SK-N-SH treated with all-trans-retinoic acid at 6 μM for 48 hours (cell line): ENCODE data around the gene AIP.

Experiments
- ATAC-seq: fragments of 200-7000 bp; cut with Tn5 transposase; 3 replicates; pipeline ENCODE4 v1.9.1; 2020; ENCODE audit warnings: mild to moderate bottlenecking, moderate library complexity
- ARNTL ChIP-seq: fragments of 450-650 bp; formaldehyde crosslinking; IDR thresholded peaks from 2 replicates; pipeline ENCODE4 v1.5.0; 2020; ENCODE audit warnings: low read depth, mild to moderate bottlenecking, moderate library complexity, borderline replicate concordance
- BACH2 ChIP-seq: fragments of 250-450 bp; sonication (Bioruptor Pico); IDR thresholded peaks from 2 replicates; pipeline ENCODE4 v1.9.0; 2021; ENCODE audit warnings: mild to moderate bottlenecking, borderline replicate concordance
- CREB5 ChIP-seq: fragments of 250-450 bp; sonication (Bioruptor Pico); IDR thresholded peaks from 2 replicates; pipeline ENCODE4 v1.5.1; 2020; ENCODE audit warnings: low read depth, mild to moderate bottlenecking, moderate library complexity
- CSDC2 ChIP-seq: fragments of 250-450 bp; sonication (Bioruptor Pico); IDR thresholded peaks from 2 replicates; pipeline ENCODE4 v1.5.0; 2020; ENCODE audit warnings: mild to moderate bottlenecking, moderate library complexity
- CSRNP3 ChIP-seq: fragments of 250-450 bp; sonication (Bioruptor Pico); IDR thresholded peaks from 2 replicates; pipeline ENCODE4 v1.5.1; 2021; ENCODE audit warnings: mild to moderate bottlenecking, moderate library complexity
- ESRRG ChIP-seq: fragments of 250-450 bp; sonication (Bioruptor Pico); IDR thresholded peaks from 2 replicates; pipeline ENCODE4 v1.6.1; 2021; ENCODE audit warnings: mild to moderate bottlenecking
- GLIS3 ChIP-seq: fragments of 250-450 bp; sonication (Bioruptor Pico); IDR thresholded peaks from 2 replicates; pipeline ENCODE4 v1.5.0; 2020; ENCODE audit warnings: mild to moderate bottlenecking, moderate library complexity
- ISL1 ChIP-seq: fragments of 250-450 bp; sonication (Bioruptor Pico); IDR thresholded peaks from 2 replicates; pipeline ENCODE4 v2.1.2; 2022; ENCODE audit warnings: mild to moderate bottlenecking, moderate library complexity
- OSR1 ChIP-seq: fragments of 250-450 bp; sonication (Bioruptor Pico); IDR thresholded peaks from 2 replicates; pipeline ENCODE4 v1.8.0; 2022; ENCODE audit warnings: moderate library complexity, mild to moderate bottlenecking, inconsistent platforms
- PATZ1 ChIP-seq: fragments of 250-450 bp; sonication (Bioruptor Pico); IDR thresholded peaks from 2 replicates; pipeline ENCODE4 v1.8.0; 2020; ENCODE audit warnings: mild to moderate bottlenecking, moderate library complexity, borderline replicate concordance
- POU6F1 ChIP-seq: fragments of 250-450 bp; sonication (Bioruptor Pico); IDR thresholded peaks from 2 replicates; pipeline ENCODE4 v1.8.0; 2021; ENCODE audit warnings: low read depth, mild to moderate bottlenecking, moderate library complexity, borderline replicate concordance
- PPARA ChIP-seq: fragments of 250-450 bp; sonication (Bioruptor Pico); IDR thresholded peaks from 2 replicates; pipeline ENCODE4 v1.5.0; 2020; ENCODE audit warnings: mild to moderate bottlenecking, borderline replicate concordance
- RARB ChIP-seq: fragments of 250-450 bp; sonication (Bioruptor Pico); IDR thresholded peaks from 2 replicates; pipeline ENCODE4 v1.8.0; 2021; ENCODE audit warnings: mild to moderate bottlenecking, moderate library complexity
- SNAI2 ChIP-seq: fragments of 250-450 bp; sonication (Bioruptor Pico); IDR thresholded peaks from 2 replicates; pipeline ENCODE4 v1.5.0; 2020; ENCODE audit warnings: mild to moderate bottlenecking, moderate library complexity
- TCF4 ChIP-seq: fragments of 250-450 bp; sonication (Bioruptor Pico); IDR thresholded peaks from 2 replicates; pipeline ENCODE4 v1.8.0; 2021; ENCODE audit warnings: mild to moderate bottlenecking, moderate library complexity, borderline replicate concordance
- TOX ChIP-seq: fragments of 250-450 bp; sonication (Bioruptor Pico); IDR thresholded peaks from 2 replicates; pipeline ENCODE4 v1.8.0; 2021; ENCODE audit warnings: mild to moderate bottlenecking, moderate library complexity, borderline replicate concordance
- TSHZ2 ChIP-seq: fragments of 250-450 bp; sonication (Bioruptor Pico); IDR thresholded peaks from 2 replicates; pipeline ENCODE4 v1.5.0; 2020; ENCODE audit warnings: mild to moderate bottlenecking, moderate library complexity
- ZC3H10 ChIP-seq: fragments of 250-450 bp; sonication (Bioruptor Pico); IDR thresholded peaks from 2 replicates; pipeline ENCODE4 v1.5.1; 2021; ENCODE audit warnings: mild to moderate bottlenecking, moderate library complexity
- ZFP3 ChIP-seq: fragments of 250-450 bp; sonication (Bioruptor Pico); IDR thresholded peaks from 2 replicates; pipeline ENCODE4 v1.5.0; 2020; ENCODE audit warnings: mild to moderate bottlenecking, moderate library complexity
- ZFP30 ChIP-seq: fragments of 450-650 bp; formaldehyde crosslinking; IDR thresholded peaks from 2 replicates; pipeline ENCODE4 v1.5.0; 2022; ENCODE audit warnings: mild to moderate bottlenecking, moderate library complexity
- ZNF565 ChIP-seq: fragments of 450-650 bp; formaldehyde crosslinking; conservative IDR thresholded peaks from 2 replicates; pipeline ENCODE4 v1.5.0; 2020; ENCODE audit warnings: low read depth, mild to moderate bottlenecking, moderate library complexity
- ZNF70 ChIP-seq: fragments of 450-650 bp; formaldehyde crosslinking; IDR thresholded peaks from 2 replicates; pipeline ENCODE4 v1.5.0; 2020; ENCODE audit warnings: mild to moderate bottlenecking, moderate library complexity
- ZNF8 ChIP-seq: fragments of 450-650 bp; formaldehyde crosslinking; IDR thresholded peaks from 2 replicates; pipeline ENCODE4 v1.5.0; 2020; ENCODE audit warnings: mild to moderate bottlenecking, moderate library complexity

Gene AIP

GRCh38 chr11:67500831-67501715 lies 18.2 kb downstream of the AIP start:
- ATAC-seq: no peak
- no peak for TF ChIP-seq ESRRG (CRISPR knock-in tag)
- TF ChIP-seq BACH2 (CRISPR knock-in tag): no peak
- no peak for TF ChIP-seq OSR1 (CRISPR knock-in tag)
- no peak for TF ChIP-seq ZC3H10 (CRISPR knock-in tag)
- TF ChIP-seq CSRNP3: no peak
- no peak for TF ChIP-seq ISL1 (CRISPR knock-in tag)
- no peak for TF ChIP-seq ZNF565 (CRISPR knock-in tag)
- no peak for TF ChIP-seq TCF4 (CRISPR knock-in tag)
- no peak for TF ChIP-seq SNAI2

- ATAC-seq: no peak
- TF ChIP-seq TSHZ2: no peak
- TF ChIP-seq OSR1 (CRISPR knock-in tag): no peak
- no peak for TF ChIP-seq ZC3H10 (CRISPR knock-in tag)
- TF ChIP-seq ESRRG (CRISPR knock-in tag): no peak
- no peak for TF ChIP-seq BACH2 (CRISPR knock-in tag)
- TF ChIP-seq ZFP3: no peak
- TF ChIP-seq GLIS3: no peak
- TF ChIP-seq ARNTL (CRISPR knock-in tag): no peak
- no peak for TF ChIP-seq CSRNP3
- no peak for TF ChIP-seq ZNF70
- TF ChIP-seq ISL1 (CRISPR knock-in tag): no peak
- TF ChIP-seq CSDC2 (CRISPR knock-in tag): no peak
- TF ChIP-seq SNAI2: no peak
- no peak for TF ChIP-seq PPARA (CRISPR knock-in tag)
- no peak for TF ChIP-seq TCF4 (CRISPR knock-in tag)
- TF ChIP-seq CREB5 (CRISPR knock-in tag): no peak
- TF ChIP-seq RARB (CRISPR knock-in tag): no peak
- no peak for TF ChIP-seq PATZ1 (CRISPR knock-in tag)
- no peak for TF ChIP-seq ZNF8 (CRISPR knock-in tag)
Observed at GRCh38 chr11:67501854-67502253, 19.0 kb downstream of the AIP start.

GRCh38 chr11:67502328-67502979 lies 19.6 kb downstream of the AIP start:
- no peak for ATAC-seq
- TF ChIP-seq TCF4 (CRISPR knock-in tag) (no peak), TOX (no peak), ZFP30 (CRISPR knock-in tag) (no peak), ZNF565 (CRISPR knock-in tag) (no peak), CSRNP3 (no peak), SNAI2 (no peak), GLIS3 (no peak), ARNTL (CRISPR knock-in tag) (no peak), ZNF8 (CRISPR knock-in tag) (no peak), POU6F1 (CRISPR knock-in tag) (no peak)
